Smooth muscle cell (in vitro differentiated cells): ENCODE data around the gene GPX4. TPM values are rescaled to one million over a fixed set of nuclear protein-coding genes. Genes with fewer than 3 reads are reported as not detected.

Source experiments
- DNase-seq: peaks from one replicate; lab custom pipeline; 2025; ENCODE audit not compliant: unreplicated experiment; lab: John Stamatoyannopoulos, UW
- H2AFZ ChIP-seq: fragments of 200-600 bp; sonication (generic); 2 replicates; pipeline ENCODE4 v1.6.0; 2016; ENCODE audit warnings: antibody characterized with exemption, low read depth, mild to moderate bottlenecking
- H3F3A ChIP-seq: fragments of 200-600 bp; sonication (generic); 2 replicates; pipeline ENCODE4 v1.6.0; 2017; ENCODE audit warnings: antibody characterized with exemption, low read depth
- H3K27ac ChIP-seq: fragments of 200-600 bp; sonication (generic); 2 replicates; pipeline ENCODE4 v1.5.1; 2016; ENCODE audit warnings: low read depth, mild to moderate bottlenecking
- H3K27me3 ChIP-seq: fragments of 200-600 bp; sonication (generic); 2 replicates; pipeline ENCODE4 v1.6.1; 2016; ENCODE audit warnings: low read depth, mild to moderate bottlenecking
- H3K36me3 ChIP-seq: fragments of 200-600 bp; sonication (generic); 2 replicates; pipeline ENCODE4 v1.5.1; 2016; ENCODE audit warnings: low read depth
- H3K4me1 ChIP-seq: fragments of 200-600 bp; sonication (generic); 2 replicates; pipeline ENCODE4 v1.5.1; 2016; ENCODE audit warnings: low read depth
- H3K4me2 ChIP-seq: fragments of 200-600 bp; sonication (generic); 2 replicates; pipeline ENCODE4 v1.6.0; 2016; ENCODE audit warnings: mild to moderate bottlenecking
- H3K4me3 ChIP-seq: fragments of 200-600 bp; sonication (generic); 2 replicates; pipeline ENCODE4 v1.5.1; 2016; ENCODE audit warnings: mild to moderate bottlenecking
- H3K79me2 ChIP-seq: fragments of 200-600 bp; sonication (generic); 2 replicates; pipeline ENCODE4 v1.6.0; 2016; ENCODE audit warnings: low read depth, mild to moderate bottlenecking
- H3K9ac ChIP-seq: fragments of 200-600 bp; sonication (generic); 2 replicates; pipeline ENCODE4 v1.6.0; 2016; ENCODE audit warnings: low read depth
- H3K9me3 ChIP-seq: fragments of 200-600 bp; sonication (generic); replicated peaks from 2 replicates; pipeline ENCODE4 v1.5.1; 2016; ENCODE audit warnings: low read depth
- H4K20me1 ChIP-seq: fragments of 200-600 bp; sonication (generic); 2 replicates; pipeline ENCODE4 v1.6.0; 2016; ENCODE audit warnings: low read depth
- CTCF ChIP-seq: fragments of 200-600 bp; sonication (generic); IDR thresholded peaks from 2 replicates; pipeline ENCODE4 v1.5.1; 2017; ENCODE audit warnings: borderline replicate concordance, mild to moderate bottlenecking, antibody characterized with exemption; ENCODE audit not compliant: insufficient read depth, poor library complexity, severe bottlenecking
- whole genome bisulfite sequencing: methylation state at CpG from one replicate; pipeline ENCODE4 v1.1.7; 2016; ENCODE audit warnings: low lambda C conversion rate; 5-methylcytosine and 5-hydroxymethylcytosine counted together
- polyA plus RNA-seq: library from polyadenylated mRNA; unstranded; fragments of >200 nt; fragmentation: Nextera tagmentation; extraction: Ambion mirVana; gene quantifications from 2 replicates; pipeline ENCODE4 v1.2.1, GENCODE V29; 2016
- total RNA-seq: library from RNA; depleted of rRNA; stranded (reverse); fragments of >200 nt; gene quantifications from 2 replicates; pipeline ENCODE4 v1.2.3, GENCODE V29; 2014

The GPX4 gene
- total and polyA plus RNA-seq, 2 experiments from 2014 or later: 325 to 450 TPM

GRCh38 chr19:1067341-1067957, 36.3 kb upstream of the GPX4 start:
- Histone ChIP-seq H3K4me3 (peak overlapping the region; percentile 47), H3K9me3 (no peaks in the 10 kb centered on the region), H3K27me3 (peaks cover 39% of the 10 kb centered on the region), H3K79me2 (no peaks in the 10 kb centered on the region), H3K4me1 (peaks cover 6% of the 10 kb centered on the region), H2AFZ (no peak overlapping the region), H3K9ac (no peak overlapping the region), H3K4me2 (peak overlapping the region; percentile 88), H4K20me1 (peaks cover 8% of the 10 kb centered on the region), H3K36me3 (no peaks in the 10 kb centered on the region), H3K27ac (no peak overlapping the region), H3F3A (peaks cover 5% of the 10 kb centered on the region)
- DNase-seq: no peak
- WGBS: 17% methylated on average over 20 of the region's 38 CpGs
- TF ChIP-seq CTCF: no peak

DNA sequence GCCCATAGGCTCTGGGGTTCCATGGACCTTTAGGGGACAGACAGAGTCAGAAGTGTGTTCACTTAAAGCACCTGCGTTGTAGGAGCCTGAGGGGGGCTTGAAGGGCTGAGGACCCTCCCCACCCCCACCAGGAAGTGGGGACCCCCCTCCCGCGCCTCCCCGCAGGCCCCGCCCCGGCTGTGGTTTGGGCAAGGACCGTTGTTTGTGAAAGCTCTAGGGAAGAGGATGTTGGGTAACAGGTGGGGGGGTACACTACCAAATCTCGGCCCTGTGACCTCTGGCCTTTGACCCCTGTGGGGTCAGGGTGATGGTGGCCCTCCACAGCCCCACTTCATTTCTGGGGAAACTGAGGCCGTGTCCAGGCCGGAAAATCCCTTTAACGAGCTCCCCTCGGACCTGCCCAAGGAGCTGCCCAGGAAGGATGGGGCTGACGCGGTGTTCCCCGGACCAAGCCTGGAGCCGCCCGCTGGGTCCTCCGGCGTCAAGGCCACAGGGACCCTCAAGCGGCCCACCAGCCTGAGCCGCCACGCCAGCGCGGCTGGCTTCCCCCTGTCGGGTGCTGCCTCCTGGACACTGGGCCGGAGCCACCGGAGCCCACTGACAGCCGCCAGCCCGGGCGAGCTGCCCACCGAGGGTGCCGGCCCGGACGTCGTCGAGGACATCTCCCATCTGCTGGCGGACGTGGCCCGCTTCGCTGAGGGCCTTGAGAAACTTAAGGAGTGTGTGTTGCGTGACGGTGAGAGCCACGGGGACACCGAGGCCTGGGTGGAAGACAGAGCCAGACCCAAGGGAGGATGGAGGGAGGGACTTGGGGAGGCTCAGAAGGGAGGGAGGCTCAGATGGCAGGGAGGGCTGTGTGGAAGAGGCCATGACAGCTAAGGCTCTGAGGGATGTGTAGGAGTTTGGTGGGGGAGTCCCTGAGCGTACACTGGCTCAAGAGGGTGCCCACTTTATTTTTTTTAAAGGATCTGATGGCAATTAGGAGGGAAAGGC, 35.5 kb upstream of the GPX4 start:
- 94% methylated on average over 41 of the region's 45 CpGs for WGBS
- no peak overlapping the region for H3K27ac ChIP-seq
- no peaks in the 10 kb centered on the region for H3K36me3 ChIP-seq
- peaks cover 6% of the 10 kb centered on the region for H3K4me1 ChIP-seq
- H3F3A ChIP-seq: peaks cover 5% of the 10 kb centered on the region
- H3K4me3 ChIP-seq: no peak overlapping the region
- H3K9me3 ChIP-seq: no peaks in the 10 kb centered on the region
- H3K27me3 ChIP-seq: peaks cover 39% of the 10 kb centered on the region
- no peaks in the 10 kb centered on the region for H3K79me2 ChIP-seq
- no peak overlapping the region for H3K9ac ChIP-seq
- H4K20me1 ChIP-seq: peaks cover 10% of the 10 kb centered on the region
- no peak overlapping the region for H3K4me2 ChIP-seq
- TF ChIP-seq CTCF: no peak
- no peak overlapping the region for H2AFZ ChIP-seq
- DNase-seq: no peak

DNA sequence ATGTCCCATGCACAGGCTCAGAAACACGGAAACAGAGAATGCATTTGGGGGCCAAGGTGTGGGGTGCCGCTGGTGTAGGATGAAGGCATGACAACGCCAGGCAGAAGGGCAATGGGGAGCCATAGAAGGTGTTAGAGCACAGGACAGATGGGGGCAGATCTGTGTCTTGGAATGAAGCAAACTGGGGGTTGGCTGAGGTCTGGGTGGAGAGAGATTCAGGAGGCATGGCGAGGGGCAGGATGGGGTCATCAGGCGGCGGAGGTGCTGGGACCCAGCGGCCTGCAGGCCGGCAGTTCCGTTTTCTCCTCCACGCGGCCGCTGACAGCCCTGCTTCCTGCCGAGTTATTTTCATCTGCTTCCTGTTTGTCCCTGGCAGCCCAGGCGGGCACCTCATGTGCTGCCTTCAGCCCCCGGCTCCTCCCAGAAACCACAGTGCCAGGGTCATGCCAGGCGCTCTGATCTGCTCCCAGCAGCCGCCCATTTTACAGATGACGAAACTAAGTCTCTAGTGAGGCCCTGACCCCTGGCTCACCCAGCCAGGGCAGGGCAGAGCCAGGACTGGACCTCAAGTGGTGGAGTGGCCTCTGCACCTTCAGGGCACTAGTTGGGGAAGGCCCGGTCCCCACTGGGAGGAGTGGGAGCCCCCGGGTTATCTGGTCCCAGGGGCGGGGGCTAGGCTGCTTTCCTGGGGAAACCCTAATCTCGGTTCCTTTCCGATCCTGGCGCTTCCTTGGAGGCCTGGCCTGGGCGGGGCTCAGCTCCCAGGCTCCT, 34.6 kb upstream of the GPX4 start:
- DNase-seq: no peak
- no peak for TF ChIP-seq CTCF
- WGBS: 88% methylated on average over 25 of the region's 25 CpGs
- Histone ChIP-seq H3K4me1 (peaks cover 6% of the 10 kb centered on the region), H3K9ac (no peak overlapping the region), H3K27ac (no peak overlapping the region), H3K4me2 (no peak overlapping the region), H3K79me2 (no peaks in the 10 kb centered on the region), H3K36me3 (no peaks in the 10 kb centered on the region), H3F3A (peaks cover 5% of the 10 kb centered on the region), H4K20me1 (peaks cover 10% of the 10 kb centered on the region), H3K4me3 (no peak overlapping the region), H2AFZ (no peak overlapping the region), H3K9me3 (no peaks in the 10 kb centered on the region), H3K27me3 (peaks cover 39% of the 10 kb centered on the region)
